HG03097 (cell line): ENCODE data around the gene PPP2R2D.
"Not testable (repeated sequence)": the region's sequence is repeated elsewhere in the genome, so short reads cannot be mapped to it uniquely, and the experiment has no call there.

Experiments
- ATAC-seq: cut with Tn5 transposase; IDR thresholded peaks from one replicate; pipeline ENCODE4 v1.9.1; 2021; ENCODE audit not compliant: unreplicated experiment, low FRiP score

PPP2R2D gene

GRCh38 chr10:131944976-131945695, 44.3 kb downstream of the PPP2R2D start:
- no peak for ATAC-seq

GRCh38 chr10:131946321-131946751, 45.5 kb downstream of the PPP2R2D start:
- ATAC-seq: no peak

- no peak for ATAC-seq
These were observed 46.1 kb downstream of the PPP2R2D start for GRCh38 chr10:131946880-131947279.

GRCh38 chr10:131947631-131948347, 47.0 kb downstream of the PPP2R2D start:
- ATAC-seq: no peak

- ATAC-seq: no peak
These were observed 47.7 kb downstream of the PPP2R2D start for GRCh38 chr10:131948501-131948900.

- ATAC-seq: no peak
These were observed 48.4 kb downstream of the PPP2R2D start for GRCh38 chr10:131949041-131949862.

GRCh38 chr10:131949908-131950307, 49.1 kb downstream of the PPP2R2D start:
- not testable (repeated sequence) for ATAC-seq

- ATAC-seq: no peak
These were observed 53.7 kb downstream of the PPP2R2D start for GRCh38 chr10:131954356-131954965.

- ATAC-seq: no peak
These were observed 55.0 kb downstream of the PPP2R2D start for GRCh38 chr10:131955591-131956340.

GRCh38 chr10:131959841-131960240, 59.0 kb downstream of the PPP2R2D start:
- no peak for ATAC-seq

GRCh38 chr10:131960631-131961046, 59.8 kb downstream of the PPP2R2D start:
- ATAC-seq: no peak

- ATAC-seq: no peak
These were observed 60.4 kb downstream of the PPP2R2D start for GRCh38 chr10:131961047-131961776.

- no peak for ATAC-seq
These were observed 61.2 kb downstream of the PPP2R2D start for GRCh38 chr10:131961777-131962662.

GRCh38 chr10:131963350-131963749, 62.5 kb downstream of the PPP2R2D start:
- ATAC-seq: no peak

GRCh38 chr10:131963811-131964210, 63.0 kb downstream of the PPP2R2D start:
- ATAC-seq: no peak

- no peak for ATAC-seq
These were observed 63.5 kb downstream of the PPP2R2D start for GRCh38 chr10:131964298-131964697.

GRCh38 chr10:131968949-131969348, 68.1 kb downstream of the PPP2R2D start:
- ATAC-seq: no peak

- no peak for ATAC-seq
These were observed 70.1 kb downstream of the PPP2R2D start for GRCh38 chr10:131970946-131971345.
